Measurements from ENCODE around the gene SURF2.

DNA sequence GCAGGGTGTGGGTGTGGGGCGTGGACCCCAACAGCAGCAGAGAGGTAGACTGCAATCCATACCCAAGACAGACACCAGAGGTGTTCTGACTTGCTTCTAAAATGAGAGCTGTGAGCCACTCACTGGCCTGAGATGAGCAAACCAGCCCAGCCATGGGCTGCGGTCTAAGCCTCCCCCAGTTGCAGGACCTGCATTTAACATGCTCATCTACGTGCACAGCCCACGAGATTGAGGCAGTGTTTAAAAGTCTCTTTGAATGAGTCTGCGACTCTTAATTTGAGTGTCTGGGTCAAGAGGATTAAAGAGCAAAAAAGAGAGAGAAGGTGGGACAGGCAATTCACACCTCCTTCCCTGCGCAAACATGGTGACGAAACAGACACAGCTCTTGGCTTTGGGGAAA is 13.6 kb downstream of the SURF2 start:
- TF ChIP-seq, protein P1, sequence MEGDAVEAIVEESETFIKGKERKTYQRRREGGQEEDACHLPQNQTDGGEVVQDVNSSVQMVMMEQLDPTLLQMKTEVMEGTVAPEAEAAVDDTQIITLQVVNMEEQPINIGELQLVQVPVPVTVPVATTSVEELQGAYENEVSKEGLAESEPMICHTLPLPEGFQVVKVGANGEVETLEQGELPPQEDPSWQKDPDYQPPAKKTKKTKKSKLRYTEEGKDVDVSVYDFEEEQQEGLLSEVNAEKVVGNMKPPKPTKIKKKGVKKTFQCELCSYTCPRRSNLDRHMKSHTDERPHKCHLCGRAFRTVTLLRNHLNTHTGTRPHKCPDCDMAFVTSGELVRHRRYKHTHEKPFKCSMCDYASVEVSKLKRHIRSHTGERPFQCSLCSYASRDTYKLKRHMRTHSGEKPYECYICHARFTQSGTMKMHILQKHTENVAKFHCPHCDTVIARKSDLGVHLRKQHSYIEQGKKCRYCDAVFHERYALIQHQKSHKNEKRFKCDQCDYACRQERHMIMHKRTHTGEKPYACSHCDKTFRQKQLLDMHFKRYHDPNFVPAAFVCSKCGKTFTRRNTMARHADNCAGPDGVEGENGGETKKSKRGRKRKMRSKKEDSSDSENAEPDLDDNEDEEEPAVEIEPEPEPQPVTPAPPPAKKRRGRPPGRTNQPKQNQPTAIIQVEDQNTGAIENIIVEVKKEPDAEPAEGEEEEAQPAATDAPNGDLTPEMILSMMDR (IDR thresholded peaks at IDR 0.05): no peak
- no peak for TF ChIP-seq POLR2A (IDR thresholded peaks at IDR 0.05)

All from upper lobe of left lung (tissue), 4 donors.